Activated B cell treated with CpG ODN at 0.5 μM for 24 hours (primary cell): ENCODE results near the gene IL22RA1. TPM values are rescaled to one million over a fixed set of nuclear protein-coding genes. Genes with fewer than 3 reads are reported as not detected.

Source experiments
- ATAC-seq: fragments of 200-7000 bp; cut with Tn5 transposase; one replicate; pipeline ENCODE4 v1.10.0; 2021; ENCODE audit warnings: low read depth, mild to moderate bottlenecking, moderate library complexity
- CTCF ChIA-PET: fragments of 350-600 bp; sonication (Branson Sonifier 250); formaldehyde crosslinking; loops from one replicate; lab custom pipeline; 2021; ENCODE audit warnings: antibody characterized with exemption; lab: Charles Lee
- POLR2A ChIA-PET: fragments of 350-600 bp; sonication (Branson Sonifier 250); formaldehyde crosslinking; loops from one replicate; lab custom pipeline; 2021; ENCODE audit warnings: antibody characterized with exemption; lab: Charles Lee
- DNase-seq: peaks from one replicate; pipeline ENCODE4 v3.0.0; 2022
- H3K27ac Mint-ChIP-seq: one replicate; pipeline ENCODE4 v1.8.0; 2020; ENCODE audit warnings: mixed read lengths
- H3K27me3 Mint-ChIP-seq: one replicate; pipeline ENCODE4 v1.8.0; 2021; ENCODE audit warnings: mixed read lengths
- H3K36me3 Mint-ChIP-seq: one replicate; pipeline ENCODE4 v1.8.0; 2021; ENCODE audit warnings: low read depth, mixed read lengths
- H3K4me1 Mint-ChIP-seq: one replicate; pipeline ENCODE4 v1.8.0; 2021; ENCODE audit warnings: mixed read lengths
- H3K4me3 Mint-ChIP-seq: one replicate; pipeline ENCODE4 v1.8.0; 2020; ENCODE audit warnings: mild to moderate bottlenecking, mixed read lengths
- H3K9me3 Mint-ChIP-seq: one replicate; pipeline ENCODE4 v1.8.0; 2020; ENCODE audit warnings: mixed read lengths
- CTCF ChIP-seq: fragments of 200-600 bp; IDR thresholded peaks from one replicate; pipeline ENCODE4 v1.8.0; 2022; ENCODE audit warnings: antibody characterized with exemption, mild to moderate bottlenecking
- intact Hi-C: fragments of 100-400 bp; cut with micrococcal nuclease; formaldehyde crosslinking; loops from one replicate; pipeline ENCODE4 v1.15.1; 2024
- total RNA-seq: library from RNA; stranded (reverse); gene quantifications from 2 replicates; pipeline ENCODE4 v1.2.3, GENCODE V29; 2022

The IL22RA1 gene
- total RNA-seq, 1 donor from 2014 or later = 0.09 TPM

- ATAC-seq (no peak), DNase-seq (no peak)
- ChIA-PET CTCF (no interaction called here), POLR2A (no interaction called here)
- Mint-ChIP-seq H3K36me3 (no peaks in the 10 kb centered on the region), H3K4me1 (peaks cover 6% of the 10 kb centered on the region), H3K27ac (no peak overlapping the region), H3K9me3 (no peaks in the 10 kb centered on the region), H3K27me3 (peaks cover 37% of the 10 kb centered on the region), H3K4me3 (no peak overlapping the region)
- no peak for TF ChIP-seq CTCF
- intact Hi-C loops = no loop called here
These were observed 29.3 kb downstream of the IL22RA1 start for GRCh38 chr1:24113641-24114033.

GRCh38 chr1:24111996-24112779 is 30.8 kb downstream of the IL22RA1 start, which contains the start of gene MYOM3:
Gene MYOM3, minus strand, starts transcription at chr1:24112135. Its CDS starts 3,499 bp downstream, at chr1:24108636.
- ChIA-PET POLR2A (interaction anchor here (0.6 kb wide), 1 partner anchor 457 kb away, joined by 3 read pairs; no protein-coding TSS in a partner anchor), CTCF (no interaction called here)
- Mint-ChIP-seq H3K9me3 (no peaks in the 10 kb centered on the region), H3K4me1 (peaks cover 6% of the 10 kb centered on the region), H3K27ac (no peak within 1 kb of the TSS), H3K27me3 (peaks cover 31% of the 10 kb centered on the region), H3K4me3 (peak within 1 kb of the TSS; percentile 32), H3K36me3 (no peaks in the 10 kb centered on the region)
- ATAC-seq = peak; percentile 78
- intact Hi-C loops = no loop called here
- no peak for DNase-seq
- no peak for TF ChIP-seq CTCF

GRCh38 chr1:24111262-24111995 is 31.5 kb downstream of the IL22RA1 start:
- Mint-ChIP-seq H3K4me1 (peaks cover 6% of the 10 kb centered on the region), H3K27ac (no peak overlapping the region), H3K4me3 (no peak overlapping the region), H3K9me3 (no peaks in the 10 kb centered on the region), H3K36me3 (no peaks in the 10 kb centered on the region), H3K27me3 (peaks cover 24% of the 10 kb centered on the region)
- POLR2A ChIA-PET = interaction anchor here (0.6 kb wide), 1 partner anchor 456 kb away, joined by 3 read pairs; no protein-coding TSS in a partner anchor
- no peak for DNase-seq
- intact Hi-C loops = no loop called here
- CTCF ChIA-PET = no interaction called here
- no peak for TF ChIP-seq CTCF
- ATAC-seq = no peak

GRCh38 chr1:24110642-24111261 is 32.2 kb downstream of the IL22RA1 start:
- peaks cover 18% of the 10 kb centered on the region for H3K27me3 Mint-ChIP-seq
- no peaks in the 10 kb centered on the region for H3K36me3 Mint-ChIP-seq
- DNase-seq (no peak), ATAC-seq (no peak)
- intact Hi-C loops = no loop called here
- TF ChIP-seq CTCF = no peak
- no peak overlapping the region for H3K4me3 Mint-ChIP-seq
- no peak overlapping the region for H3K27ac Mint-ChIP-seq
- H3K4me1 Mint-ChIP-seq = peaks cover 6% of the 10 kb centered on the region
- ChIA-PET CTCF (no interaction called here), POLR2A (no interaction called here)
- H3K9me3 Mint-ChIP-seq = no peaks in the 10 kb centered on the region
